Motor neuron (in vitro differentiated cells): ENCODE data around the gene CD84. TPM values are rescaled to one million over a fixed set of nuclear protein-coding genes. Genes with fewer than 3 reads are reported as not detected.
"Not testable (repeated sequence)": the region's sequence is repeated elsewhere in the genome, so short reads cannot be mapped to it uniquely, and the experiment has no call there.

Source experiments
- ATAC-seq, 8 experiments: fragments of 200-7000 bp; cut with Tn5 transposase; replicated peaks in 6 of 8; 2 replicates each; pipeline ENCODE4 v1.8.0; 2021; ENCODE audit warnings: mild to moderate bottlenecking in 8 of 8, moderate library complexity in 8 of 8
- H3K27ac ChIP-seq, 2 donors: fragments of 250-450 bp; sonication (Bioruptor Pico); 2 replicates each; pipeline ENCODE4 v1.9.0; 2021; ENCODE audit warnings: antibody characterized with exemption in 2 of 2, mild to moderate bottlenecking in 2 of 2, moderate library complexity in 1 of 2
- H3K4me1 ChIP-seq, 2 donors: fragments of 250-450 bp; sonication (Bioruptor Pico); replicated peaks in 1 of 2; 2 replicates each; pipeline ENCODE4 v1.6.1; 2021; ENCODE audit warnings: antibody characterized with exemption in 2 of 2, mild to moderate bottlenecking in 2 of 2, moderate library complexity in 1 of 2
- H3K4me3 ChIP-seq, 5 donors: fragments of 250-450 bp; sonication (Bioruptor Pico); 2 replicates each; pipeline ENCODE4 v1.9.0; 2021; ENCODE audit warnings: antibody characterized with exemption in 5 of 5, mild to moderate bottlenecking in 5 of 5, moderate library complexity in 4 of 5
- WGBS, 10 experiments: fragments of 450-650 bp; shearing (Covaris generic); methylation state at CpG; one replicate each; pipeline ENCODE4 v1.0.0; 2022; 5-methylcytosine and 5-hydroxymethylcytosine counted together
- in situ Hi-C, 9 experiments: fragments of 400-800 bp; cut with MboI; loops; one replicate each; pipeline ENCODE4 v1.15.0; 2021; ENCODE audit warnings: low sequenced_read_pairs in 9 of 9, low pct_unique_long_range_greater_than_20kb in 2 of 9; ENCODE audit not compliant: unreplicated experiment in 9 of 9
- total RNA-seq, 8 experiments: library from RNA; unstranded; fragments of 300-600 nt; gene quantifications; 2 replicates each; pipeline versions ENCODE4 v1.2.3 to v1.2.4, GENCODE V29; 2022

CD84 gene
- total RNA-seq, 8 experiments from 2014 or later: 0.17 to 0.90 (median 0.33) TPM; not detected in 3

DNA sequence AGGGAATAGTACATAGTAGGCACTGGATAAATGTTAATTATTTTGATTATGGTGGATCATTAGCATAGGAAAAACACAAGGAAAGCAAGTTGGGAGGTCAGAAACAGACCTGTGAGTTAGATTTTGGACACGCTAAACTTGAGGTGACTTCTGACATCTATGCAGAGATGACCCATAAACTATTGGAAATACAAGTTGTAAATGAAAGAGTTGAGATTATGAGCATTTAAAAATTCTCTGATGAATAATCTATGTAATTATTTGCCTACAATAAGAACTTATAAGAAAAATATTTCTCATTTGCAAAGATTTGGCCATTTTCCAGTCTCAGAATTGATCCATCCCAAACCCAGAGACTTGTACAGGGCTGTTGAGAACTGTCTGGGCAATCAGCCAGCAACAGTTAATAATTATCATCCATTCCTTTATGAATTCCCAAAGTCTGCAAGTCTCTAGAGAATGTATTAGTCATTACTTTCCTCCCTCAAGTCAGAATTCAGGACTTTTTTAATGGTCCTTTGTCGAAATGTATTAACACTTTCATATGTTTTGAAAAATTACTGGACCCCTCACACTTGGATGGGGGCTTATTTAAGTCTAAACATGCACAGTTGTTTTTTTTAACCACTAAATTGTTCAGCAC, 36.9 kb downstream of the CD84 start:
- Histone ChIP-seq H3K4me1 (no peaks in the 10 kb centered on the region), H3K4me3 (no peak overlapping the region), H3K27ac (no peak overlapping the region)
- ATAC-seq: no peak
- WGBS, 10 experiments: 0 to 43% (median 4%) methylated on average over 1 to 2 of the region's 2 CpGs
- in situ Hi-C loops: no loop called here

DNA sequence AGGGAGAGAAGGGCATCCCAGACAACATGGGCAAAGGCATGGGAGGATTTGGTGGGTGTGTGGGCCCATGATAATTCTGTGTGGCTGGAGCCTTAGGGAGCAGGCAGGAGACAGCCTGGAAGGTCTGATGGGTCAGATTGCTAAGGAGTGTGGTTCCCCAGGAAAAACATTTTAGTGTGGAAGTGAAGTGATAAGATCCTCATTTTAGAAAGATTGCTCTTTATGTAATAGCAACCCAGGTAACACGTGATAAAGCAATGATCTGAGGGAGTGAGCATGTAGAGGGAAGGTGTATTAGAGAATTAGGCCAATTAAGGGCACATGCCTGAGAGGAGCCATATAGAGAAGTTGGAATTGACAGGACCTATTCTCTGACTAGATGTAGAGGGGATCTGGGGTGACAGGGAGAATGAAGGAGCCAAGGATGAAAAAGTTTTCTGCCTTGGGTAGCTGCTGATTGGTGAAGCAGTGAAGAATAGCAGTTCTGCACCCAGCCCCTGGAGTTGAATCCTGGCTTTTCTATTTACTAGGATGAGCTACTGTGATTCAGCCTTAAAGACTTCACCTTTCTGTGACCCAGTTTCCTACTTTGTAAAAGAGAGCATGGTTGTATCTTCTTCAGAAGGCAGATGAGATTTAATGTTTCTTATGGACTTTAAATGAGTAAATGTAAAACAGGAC, 37.5 kb downstream of the CD84 start:
- Histone ChIP-seq H3K4me3 (no peak overlapping the region), H3K27ac (no peak overlapping the region), H3K4me1 (no peaks in the 10 kb centered on the region)
- WGBS, 10 experiments: 0 to 100% (median 77%) methylated on average over 1 of the region's 1 CpG; no CpG with 5 or more reads in 3 of the 10 experiments
- no peak for ATAC-seq
- in situ Hi-C loops: no loop called here

GRCh38 chr1:160540859-160541233, 38.5 kb downstream of the CD84 start:
- no peak for ATAC-seq
- in situ Hi-C loops: no loop called here
- no peak overlapping the region for H3K27ac ChIP-seq
- no peaks in the 10 kb centered on the region for H3K4me1 ChIP-seq
- H3K4me3 ChIP-seq: no peak overlapping the region

DNA sequence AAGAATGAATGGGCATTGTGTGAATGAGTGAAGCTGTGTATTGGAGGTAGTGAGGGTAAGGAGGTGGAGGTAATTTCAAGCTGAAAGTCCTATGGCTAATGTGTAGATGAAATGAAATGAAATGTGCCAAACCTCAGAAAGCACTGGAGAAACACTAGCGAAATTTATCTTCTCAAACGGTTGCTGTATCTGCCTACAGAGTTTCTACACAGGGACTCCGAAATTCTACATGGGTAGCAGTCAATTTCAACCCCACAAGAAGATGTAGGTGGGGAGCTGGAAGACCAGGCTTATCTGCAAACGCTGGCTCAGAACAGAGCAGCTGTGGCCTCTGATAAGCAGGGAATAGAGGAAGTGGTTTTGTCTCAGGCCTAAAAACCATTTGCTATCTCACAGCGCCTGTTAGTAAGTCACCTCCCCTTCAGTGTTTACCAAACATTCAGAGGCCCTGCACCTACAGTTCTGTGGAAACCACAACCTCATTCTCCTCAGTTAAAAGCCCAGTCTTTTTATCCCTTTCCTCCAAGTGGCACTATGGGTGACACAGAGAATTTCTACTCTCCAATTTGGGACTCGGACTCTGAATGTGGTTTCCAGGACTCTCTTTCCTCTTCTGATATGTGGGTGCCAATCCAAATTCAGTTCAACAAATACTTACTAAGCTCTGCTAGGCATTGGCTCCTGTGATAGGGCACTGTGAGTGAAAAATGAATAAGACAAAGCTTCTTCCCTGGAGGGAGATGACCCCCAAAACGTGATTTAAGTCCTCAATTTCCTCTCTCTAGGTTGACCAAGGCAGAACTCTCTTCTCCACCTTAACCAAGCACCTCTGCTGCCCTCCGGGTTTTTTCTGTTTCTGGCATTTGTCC, 39.1 kb downstream of the CD84 start:
- Histone ChIP-seq H3K27ac (no peak overlapping the region), H3K4me1 (no peaks in the 10 kb centered on the region), H3K4me3 (no peak overlapping the region)
- in situ Hi-C loops: no loop called here
- 8 to 80% (median 70%) methylated on average over 2 to 8 of the region's 8 CpGs; no CpG with 5 or more reads in 1 of the 10 experiments for WGBS, 10 experiments
- ATAC-seq: no peak

DNA sequence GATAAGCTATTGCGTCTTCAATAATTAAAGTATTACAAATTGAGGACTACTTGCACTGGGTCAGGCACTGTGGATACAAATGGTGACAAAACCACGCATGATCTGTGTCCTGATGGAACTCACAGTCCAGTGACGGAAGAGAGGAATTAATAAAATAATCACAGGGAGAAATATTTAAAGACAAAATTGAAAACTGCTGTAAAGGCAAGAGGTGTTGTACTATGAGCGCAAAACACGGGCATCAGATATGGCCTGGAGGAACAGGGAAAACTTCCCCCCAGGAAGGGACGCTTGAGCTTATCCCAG, 39.7 kb downstream of the CD84 start:
- Histone ChIP-seq H3K4me3 (no peak overlapping the region), H3K27ac (no peak overlapping the region), H3K4me1 (no peaks in the 10 kb centered on the region)
- in situ Hi-C loops: no loop called here
- 27 to 100% (median 79%) methylated on average over 1 to 6 of the region's 6 CpGs for WGBS, 10 experiments
- ATAC-seq: no peak

DNA sequence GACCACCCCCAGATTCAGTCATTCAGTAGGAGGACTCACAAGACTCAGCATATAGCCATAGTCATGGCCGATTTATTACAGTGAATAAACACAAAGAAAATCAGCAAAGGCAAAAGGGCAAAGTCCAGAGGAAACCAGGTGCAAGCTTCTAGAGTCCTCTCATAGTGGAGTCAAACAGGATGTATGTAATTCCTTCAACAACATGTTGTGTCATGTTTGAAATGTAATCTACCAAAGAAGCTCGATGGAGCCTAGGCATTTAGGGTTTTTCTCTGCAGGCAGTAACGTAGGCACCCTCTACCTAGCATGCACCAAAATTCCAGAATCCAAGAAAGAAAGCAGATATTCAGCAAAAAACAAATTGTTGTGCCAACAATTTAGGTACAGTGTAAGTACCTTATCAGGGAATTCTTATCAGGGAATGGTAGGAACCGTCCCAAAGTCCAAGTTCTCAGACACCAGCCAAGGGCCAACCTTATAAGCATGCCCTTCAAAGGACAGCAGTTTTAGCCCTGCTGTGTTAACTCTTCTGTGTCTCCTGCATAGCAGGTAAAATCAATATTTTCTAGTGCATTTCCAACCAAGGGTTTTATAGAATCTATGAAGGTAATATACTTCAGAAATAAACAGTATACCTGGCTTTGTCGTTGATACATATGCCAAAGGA, 40.2 kb downstream of the CD84 start:
- Histone ChIP-seq H3K4me1 (no peaks in the 10 kb centered on the region), H3K27ac (no peak overlapping the region), H3K4me3 (no peak overlapping the region)
- ATAC-seq: no peak
- in situ Hi-C loops: no loop called here
- 13 to 100% (median 80%) methylated on average over 1 to 5 of the region's 5 CpGs; no CpG with 5 or more reads in 1 of the 10 experiments for WGBS, 10 experiments

GRCh38 chr1:160537714-160538665, 41.3 kb downstream of the CD84 start:
- Histone ChIP-seq H3K4me1 (no peaks in the 10 kb centered on the region), H3K27ac (no peak overlapping the region), H3K4me3 (no peak overlapping the region)
- ATAC-seq: no peak
- 0 to 100% (median 86%) methylated on average over 2 to 8 of the region's 8 CpGs for WGBS, 10 experiments
- in situ Hi-C loops: no loop called here

GRCh38 chr1:160534823-160535605, 44.3 kb downstream of the CD84 start:
- ATAC-seq: no peak
- Histone ChIP-seq H3K4me1 (no peaks in the 10 kb centered on the region), H3K27ac (no peak overlapping the region), H3K4me3 (no peak overlapping the region)
- 29 to 100% (median 68%) methylated on average over 2 to 3 of the region's 3 CpGs for WGBS, 10 experiments
- in situ Hi-C loops: no loop called here

GRCh38 chr1:160532557-160532813, 46.8 kb downstream of the CD84 start:
- 80% methylated on average over 3 of the region's 5 CpGs; no CpG with 5 or more reads in 9 of the 10 experiments for WGBS, 10 experiments
- ATAC-seq: not testable (repeated sequence)

GRCh38 chr1:160531809-160532556, 47.3 kb downstream of the CD84 start:
- ATAC-seq, in situ Hi-C loops, H3K4me1 ChIP-seq, H3K4me3 ChIP-seq, H3K27ac ChIP-seq: not testable (repeated sequence)
- 100% methylated on average over 2 to 3 of the region's 29 CpGs; no CpG with 5 or more reads in 7 of the 10 experiments for WGBS, 10 experiments

More at GRCh38 chr1:160532557-160532813, 46.8 kb downstream of the CD84 start:
- H3K4me1 ChIP-seq, H3K27ac ChIP-seq, in situ Hi-C loops, H3K4me3 ChIP-seq: not testable (repeated sequence)

- WGBS, 10 experiments: 40 to 82% (median 69%) methylated on average over 1 to 6 of the region's 7 CpGs; no CpG with 5 or more reads in 4 of the 10 experiments
- in situ Hi-C loops, H3K4me1 ChIP-seq, ATAC-seq, H3K27ac ChIP-seq, H3K4me3 ChIP-seq: not testable (repeated sequence)
These were observed 49.8 kb downstream of the CD84 start for GRCh38 chr1:160529401-160529952.
